Breast epithelium (tissue), 4 donors: ENCODE measurements around the gene WDR86. TPM values are rescaled to one million over a fixed set of nuclear protein-coding genes. Genes with fewer than 3 reads are reported as not detected.

ENCODE experiments used
- DNase-seq, 2 donors: peaks; one replicate each; pipeline ENCODE4 v3.0.0-alpha.2; 2019; ENCODE audit warnings: low spot score in 2 of 2
- H3K27ac ChIP-seq, 2 donors: fragments of 200-600 bp; sonication (generic) in 1 of 2; one replicate each; pipeline ENCODE4 v1.5.1; 2016 to 2019; ENCODE audit warnings: mild to moderate bottlenecking in 1 of 2
- H3K27me3 ChIP-seq, 2 donors: fragments of 200-600 bp; sonication (generic) in 1 of 2; one replicate each; pipeline versions ENCODE4 v1.5.1 to v1.6.0; 2017 to 2019; ENCODE audit warnings: control low read depth in 1 of 2, mild to moderate bottlenecking in 1 of 2
- H3K36me3 ChIP-seq: fragments of 200-600 bp; one replicate; pipeline ENCODE4 v1.5.1; 2019
- H3K4me1 ChIP-seq, 2 donors: fragments of 200-600 bp; sonication (generic); one replicate each; pipeline ENCODE4 v1.5.1; 2016 to 2019; ENCODE audit warnings: control low read depth in 1 of 2
- H3K4me3 ChIP-seq, 3 donors: fragments of 200-600 bp; sonication (generic); 1 replicate in 2 of 3; 2 replicates in 1 of 3; pipeline ENCODE4 v1.5.1; 2016 to 2019; ENCODE audit warnings: mild to moderate bottlenecking in 3 of 3, moderate library complexity in 2 of 3
- H3K9me3 ChIP-seq, 2 donors: fragments of 200-600 bp; sonication (generic) in 1 of 2; one replicate each; pipeline ENCODE4 v1.5.1; 2016 to 2019; ENCODE audit warnings: control low read depth in 1 of 2
- POLR2A ChIP-seq: fragments of 450-650 bp; IDR thresholded peaks from one replicate; pipeline ENCODE4 v1.6.1; 2016; ENCODE audit warnings: antibody characterized with exemption, mild to moderate bottlenecking, moderate library complexity
- POLR2AphosphoS5 ChIP-seq, 3 donors: sonication (generic); formaldehyde crosslinking; IDR thresholded peaks; one replicate each; pipeline ENCODE4 v1.6.1; 2017; ENCODE audit warnings: antibody characterized with exemption in 3 of 3
- intact Hi-C: fragments of 100-400 bp; cut with DNase I; formaldehyde crosslinking; loops from one replicate; pipeline ENCODE4 v1.15.1; 2023; ENCODE audit warnings: low total_unique reads
- total RNA-seq, 3 donors: library from RNA; depleted of rRNA; stranded (reverse); fragments of >200 nt; gene quantifications; one replicate each; pipeline ENCODE4 v1.1.0, GENCODE V29; 2016
- TF ChIP-seq, protein P1 (sequence below), 3 donors: fragments of 450-650 bp; IDR thresholded peaks; one replicate each; pipeline ENCODE4 v1.5.1; 2016 to 2017; ENCODE audit warnings: antibody characterized with exemption in 3 of 3, mild to moderate bottlenecking in 3 of 3, moderate library complexity in 3 of 3

Gene WDR86
- total RNA-seq, 3 donors from 2014 or later, result 15.5 to 61.5 (median 57.0) TPM

DNA sequence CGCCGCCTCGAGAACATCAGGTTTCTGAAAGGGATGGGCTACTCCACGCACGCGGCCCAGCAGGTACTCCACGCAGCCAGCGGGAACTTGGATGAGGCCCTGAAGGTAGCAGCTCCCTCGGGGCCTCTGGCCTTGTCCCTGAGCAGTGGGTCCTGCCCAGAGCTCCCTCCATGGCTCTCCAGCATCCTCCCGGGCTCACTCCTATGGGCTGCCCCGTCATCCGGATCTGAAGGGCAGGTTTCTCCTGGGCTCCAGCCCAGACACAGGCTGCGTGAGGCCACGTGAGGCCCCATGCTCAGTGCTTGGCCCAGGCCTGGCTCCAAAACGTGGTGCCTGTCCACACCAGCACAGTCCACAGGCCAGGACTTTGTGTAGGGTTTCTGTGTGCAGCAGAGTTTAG, 35.7 kb downstream of the WDR86 start:
- no peaks in the 10 kb centered on the region for H3K36me3 ChIP-seq
- H3K27me3 ChIP-seq, result no peaks in the 10 kb centered on the region

DNA sequence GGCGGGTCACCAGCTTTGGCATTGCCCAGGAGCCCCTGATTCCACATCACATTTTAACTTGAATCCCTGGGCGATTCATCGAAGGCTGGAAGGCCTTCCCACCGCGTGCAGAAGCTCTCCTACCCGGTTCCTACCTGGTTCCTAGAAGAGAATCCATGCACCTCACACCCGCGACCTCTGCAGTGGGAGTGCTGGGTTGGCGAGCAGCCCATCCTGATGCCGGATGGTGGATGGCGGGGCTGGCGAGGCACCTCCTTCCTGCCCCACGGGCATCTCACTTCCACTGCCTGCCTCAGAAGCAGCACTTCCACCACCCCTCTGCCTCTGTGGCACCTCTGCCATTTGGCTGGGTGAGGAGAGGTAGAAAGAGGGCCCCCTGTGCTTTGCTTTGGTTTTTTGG, 36.2 kb downstream of the WDR86 start:
- DNase-seq, result no peak
- no peaks in the 10 kb centered on the region for H3K27me3 ChIP-seq
- H3K4me3 ChIP-seq, result no peak overlapping the region
- no peak overlapping the region for H3K27ac ChIP-seq
- TF ChIP-seq POLR2AphosphoS5 (IDR thresholded peaks at IDR 0.05) (no peak), POLR2A (no peak)
- TF ChIP-seq, protein P1, sequence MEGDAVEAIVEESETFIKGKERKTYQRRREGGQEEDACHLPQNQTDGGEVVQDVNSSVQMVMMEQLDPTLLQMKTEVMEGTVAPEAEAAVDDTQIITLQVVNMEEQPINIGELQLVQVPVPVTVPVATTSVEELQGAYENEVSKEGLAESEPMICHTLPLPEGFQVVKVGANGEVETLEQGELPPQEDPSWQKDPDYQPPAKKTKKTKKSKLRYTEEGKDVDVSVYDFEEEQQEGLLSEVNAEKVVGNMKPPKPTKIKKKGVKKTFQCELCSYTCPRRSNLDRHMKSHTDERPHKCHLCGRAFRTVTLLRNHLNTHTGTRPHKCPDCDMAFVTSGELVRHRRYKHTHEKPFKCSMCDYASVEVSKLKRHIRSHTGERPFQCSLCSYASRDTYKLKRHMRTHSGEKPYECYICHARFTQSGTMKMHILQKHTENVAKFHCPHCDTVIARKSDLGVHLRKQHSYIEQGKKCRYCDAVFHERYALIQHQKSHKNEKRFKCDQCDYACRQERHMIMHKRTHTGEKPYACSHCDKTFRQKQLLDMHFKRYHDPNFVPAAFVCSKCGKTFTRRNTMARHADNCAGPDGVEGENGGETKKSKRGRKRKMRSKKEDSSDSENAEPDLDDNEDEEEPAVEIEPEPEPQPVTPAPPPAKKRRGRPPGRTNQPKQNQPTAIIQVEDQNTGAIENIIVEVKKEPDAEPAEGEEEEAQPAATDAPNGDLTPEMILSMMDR (IDR thresholded peaks at IDR 0.05), result no peak
- H3K4me1 ChIP-seq, result no peaks in the 10 kb centered on the region
- H3K9me3 ChIP-seq, result no peaks in the 10 kb centered on the region
- no peaks in the 10 kb centered on the region for H3K36me3 ChIP-seq
- intact Hi-C loops, result loop anchor here (5.0 kb wide), 1 partner anchor 84 kb away; no protein-coding TSS in a partner anchor

More for the DNA sequence above, 35.7 kb downstream of the WDR86 start:
- Histone ChIP-seq H3K9me3 (no peaks in the 10 kb centered on the region), H3K4me1 (no peaks in the 10 kb centered on the region), H3K4me3 (no peak overlapping the region), H3K27ac (no peak overlapping the region)
- TF ChIP-seq, protein P1 (IDR thresholded peaks at IDR 0.05), result no peak
- no peak for TF ChIP-seq POLR2A
- no peak for TF ChIP-seq POLR2AphosphoS5 (IDR thresholded peaks at IDR 0.05)
- no peak for DNase-seq
- intact Hi-C loops, result loop anchor here (5.0 kb wide), 1 partner anchor 83 kb away; no protein-coding TSS in a partner anchor

DNA sequence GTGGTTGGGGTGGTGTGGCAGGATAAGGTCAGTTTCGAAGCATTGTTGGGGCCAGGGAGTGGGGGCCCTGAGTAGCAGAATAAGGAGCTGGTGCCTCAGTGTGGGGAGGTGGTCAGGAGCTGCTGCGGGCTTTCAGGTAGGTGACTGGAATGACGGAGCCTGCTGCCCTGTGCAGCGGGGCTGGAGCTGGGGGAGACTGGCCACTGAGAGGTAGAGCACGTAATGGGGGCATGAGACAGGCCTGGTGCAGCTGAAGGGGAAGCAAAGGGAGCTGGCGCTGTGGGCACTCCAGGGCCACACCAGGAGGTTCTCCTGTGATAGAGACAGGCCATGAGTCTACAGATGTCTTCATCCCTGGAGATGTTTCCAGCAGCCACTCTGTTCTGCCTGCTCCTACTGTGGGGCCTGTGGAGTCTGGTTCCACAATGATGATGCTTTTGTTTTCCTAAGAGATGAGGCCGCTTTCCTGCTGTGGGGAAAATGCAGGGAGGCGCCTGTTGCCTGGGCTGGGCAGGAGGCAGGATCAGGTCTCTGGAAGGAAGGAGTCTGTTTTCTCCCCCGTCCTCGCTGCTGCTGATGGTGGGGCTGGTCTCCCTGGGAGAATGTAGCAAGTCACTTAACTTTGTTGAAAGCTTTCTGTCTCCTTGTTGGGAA, 37.1 kb downstream of the WDR86 start:
- no peaks in the 10 kb centered on the region for H3K9me3 ChIP-seq
- intact Hi-C loops, result loop anchor here (5.0 kb wide), 1 partner anchor 85 kb away; no protein-coding TSS in a partner anchor
- no peaks in the 10 kb centered on the region for H3K27me3 ChIP-seq
- TF ChIP-seq POLR2A, result no peak
- TF ChIP-seq, protein P1 (IDR thresholded peaks at IDR 0.05), result no peak
- no peak for TF ChIP-seq POLR2AphosphoS5 (IDR thresholded peaks at IDR 0.05)
- H3K4me3 ChIP-seq, result no peak overlapping the region
- H3K36me3 ChIP-seq, result no peaks in the 10 kb centered on the region
- no peak overlapping the region for H3K27ac ChIP-seq
- no peaks in the 10 kb centered on the region for H3K4me1 ChIP-seq
- DNase-seq, result no peak

DNA sequence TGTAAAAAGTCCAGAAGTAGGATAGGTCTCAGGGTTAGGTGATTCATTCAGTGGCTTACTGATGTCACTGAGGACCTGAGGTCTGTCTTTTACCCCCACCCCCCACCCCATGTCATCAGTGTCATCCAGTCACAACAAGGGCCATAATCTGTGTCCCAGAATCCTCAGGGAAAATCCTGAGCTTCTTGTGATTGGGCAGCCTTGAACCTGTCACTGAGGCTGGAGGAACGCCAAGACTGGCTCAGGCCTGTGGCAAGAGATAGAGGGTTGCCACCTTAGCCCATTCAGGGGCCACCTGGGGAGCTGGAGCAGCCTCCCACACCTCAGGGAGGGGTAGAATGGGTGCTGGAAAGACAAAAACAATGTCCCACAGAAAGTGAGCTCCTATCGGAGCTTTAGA, 38.6 kb downstream of the WDR86 start:
- no peak overlapping the region for H3K4me3 ChIP-seq
- intact Hi-C loops, result loop anchor here (5.0 kb wide), 1 partner anchor 86 kb away; no protein-coding TSS in a partner anchor
- no peaks in the 10 kb centered on the region for H3K9me3 ChIP-seq
- no peaks in the 10 kb centered on the region for H3K4me1 ChIP-seq
- no peak for TF ChIP-seq POLR2A
- TF ChIP-seq, protein P1 (IDR thresholded peaks at IDR 0.05), result no peak
- H3K27me3 ChIP-seq, result no peaks in the 10 kb centered on the region
- DNase-seq, result no peak
- no peak overlapping the region for H3K27ac ChIP-seq
- no peaks in the 10 kb centered on the region for H3K36me3 ChIP-seq

DNA sequence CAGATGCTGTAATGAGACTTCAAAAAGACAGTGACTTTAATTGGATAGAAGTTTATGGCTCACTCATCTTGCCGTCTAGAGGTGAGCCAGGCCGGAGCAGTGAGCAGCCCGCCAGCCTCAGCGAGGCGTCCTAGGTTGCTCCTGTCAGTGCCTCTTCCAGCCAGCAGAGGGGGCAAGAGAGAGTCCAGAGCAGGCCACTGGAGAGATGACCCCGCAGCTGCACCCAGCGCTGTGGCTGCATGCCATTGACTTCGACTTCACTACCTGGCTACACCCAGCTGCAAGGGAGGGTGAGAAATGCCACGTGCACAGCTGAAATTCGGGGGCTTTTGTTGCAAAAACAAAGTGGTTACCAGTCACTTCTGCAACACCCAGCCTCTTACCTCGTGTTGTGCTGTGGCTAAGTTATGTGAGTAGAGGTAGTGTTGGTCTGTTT, 41.7 kb downstream of the WDR86 start:
- Histone ChIP-seq H3K27ac (no peak overlapping the region), H3K36me3 (no peaks in the 10 kb centered on the region), H3K4me1 (no peaks in the 10 kb centered on the region), H3K27me3 (no peaks in the 10 kb centered on the region), H3K4me3 (no peak overlapping the region), H3K9me3 (no peaks in the 10 kb centered on the region)
- TF ChIP-seq POLR2AphosphoS5 (IDR thresholded peaks at IDR 0.05) (peak in 2 of 3 donors; percentile 16 to 51), POLR2A (no peak)
- TF ChIP-seq, protein P1 (IDR thresholded peaks at IDR 0.05), result peak; percentile 93 to 94 (median 93)
- DNase-seq, result peak; percentile 76 to 78
- intact Hi-C loops, result loop anchor here (5.0 kb wide), 1 partner anchor 79 kb away; no protein-coding TSS in a partner anchor
